Effector CD8-positive, alpha-beta T cell (primary cell): ENCODE measurements around the gene PLCB4.
A peak's percentile ranks its signal among the peaks of the same experiment; 100 is the strongest.

Experiments used
- DNase-seq: peaks from one replicate; lab custom pipeline; 2025; lab: John Stamatoyannopoulos, UW

The PLCB4 gene

GRCh38 chr20:9402546-9402945 is 333.7 kb downstream of the PLCB4 start:
- no peak for DNase-seq

GRCh38 chr20:9403448-9403847 is 334.6 kb downstream of the PLCB4 start:
- no peak for DNase-seq

GRCh38 chr20:9407805-9408421 is 339.0 kb downstream of the PLCB4 start:
- peak; percentile 11 for DNase-seq

- no peak for DNase-seq
Observed at GRCh38 chr20:9408422-9409300, 339.8 kb downstream of the PLCB4 start.

- DNase-seq = no peak
Observed at GRCh38 chr20:9409352-9409751, 340.5 kb downstream of the PLCB4 start.

- no peak for DNase-seq
Observed at GRCh38 chr20:9409981-9410380, 341.1 kb downstream of the PLCB4 start.

- no peak for DNase-seq
Observed at GRCh38 chr20:9411833-9412232, 342.9 kb downstream of the PLCB4 start.

GRCh38 chr20:9412309-9412708 is 343.4 kb downstream of the PLCB4 start:
- no peak for DNase-seq

- DNase-seq = no peak
Observed at GRCh38 chr20:9413001-9413400, 344.1 kb downstream of the PLCB4 start.

GRCh38 chr20:9415426-9415825 is 346.5 kb downstream of the PLCB4 start:
- no peak for DNase-seq

GRCh38 chr20:9416421-9416820 is 347.5 kb downstream of the PLCB4 start:
- DNase-seq = no peak

- DNase-seq = no peak
Observed at GRCh38 chr20:9417665-9418064, 348.8 kb downstream of the PLCB4 start.

- no peak for DNase-seq
Observed at GRCh38 chr20:9422321-9423057, 353.6 kb downstream of the PLCB4 start.

GRCh38 chr20:9424551-9424950 is 355.7 kb downstream of the PLCB4 start:
- DNase-seq = no peak

GRCh38 chr20:9427430-9428291 is 358.8 kb downstream of the PLCB4 start:
- DNase-seq = no peak

- DNase-seq = no peak
Observed at GRCh38 chr20:9428292-9428607, 359.4 kb downstream of the PLCB4 start.

- no peak for DNase-seq
Observed at GRCh38 chr20:9439806-9440205, 370.9 kb downstream of the PLCB4 start.

- DNase-seq = no peak
Observed at GRCh38 chr20:9440892-9441291, 372.0 kb downstream of the PLCB4 start.

GRCh38 chr20:9441948-9442347 is 373.1 kb downstream of the PLCB4 start:
- DNase-seq = no peak

- no peak for DNase-seq
Observed at GRCh38 chr20:9442858-9443257, 374.0 kb downstream of the PLCB4 start.

GRCh38 chr20:9444921-9445320 is 376.0 kb downstream of the PLCB4 start:
- DNase-seq = no peak

GRCh38 chr20:9447182-9447581 is 378.3 kb downstream of the PLCB4 start:
- DNase-seq = no peak
